Fibroblast of lung (primary cell): ENCODE results near the gene ASB17. TPM values are rescaled to one million over a fixed set of nuclear protein-coding genes. Genes with fewer than 3 reads are reported as not detected.
"Not testable (repeated sequence)": the region's sequence is repeated elsewhere in the genome, so short reads cannot be mapped to it uniquely, and the experiment has no call there.

Source experiments
- DNase-seq, 2 donors: peaks; one replicate each; pipeline versions ENCODE4 v3.0.0 to v3.0.0-alpha.2; 2010; ENCODE audit warnings: low read depth in 2 of 2
- H2AFZ ChIP-seq: 2 replicates; pipeline ENCODE4 v1.5.1; 2012; ENCODE audit warnings: low read length, control low read depth, inconsistent platforms
- H3K27ac ChIP-seq: 2 replicates; pipeline ENCODE4 v1.5.1; 2011; ENCODE audit warnings: low read length, control low read depth; ENCODE audit not compliant: insufficient read depth
- H3K27me3 ChIP-seq: 2 replicates; pipeline ENCODE4 v1.5.1; 2011; ENCODE audit warnings: mild to moderate bottlenecking, low read length; ENCODE audit not compliant: control insufficient read depth, insufficient read depth
- H3K36me3 ChIP-seq: 2 replicates; pipeline ENCODE4 v1.5.1; 2011; ENCODE audit warnings: low read length; ENCODE audit not compliant: control insufficient read depth, insufficient read depth
- H3K4me1 ChIP-seq: 2 replicates; pipeline ENCODE4 v1.5.1; 2011; ENCODE audit warnings: low read length; ENCODE audit not compliant: control insufficient read depth, insufficient read depth; ENCODE audit errors: extremely low read depth
- H3K4me2 ChIP-seq: 2 replicates; pipeline ENCODE4 v1.5.1; 2011; ENCODE audit warnings: low read length, control low read depth; ENCODE audit not compliant: insufficient read depth; ENCODE audit errors: extremely low read depth
- H3K4me3 ChIP-seq, 4 experiments: fragments of 200-600 bp in 1 of 4; sonication (generic) in 1 of 4; replicated peaks in 1 of 4; 2 replicates each; pipeline ENCODE4 v1.5.1; 2011 to 2016; ENCODE audit warnings: low read length in 4 of 4, low read depth in 3 of 4, mild to moderate bottlenecking in 3 of 4, control low read depth in 2 of 4, inconsistent platforms in 1 of 4, mixed read lengths in 1 of 4; ENCODE audit not compliant: insufficient read depth in 1 of 4; ENCODE audit errors: control extremely low read depth in 1 of 4
- H3K79me2 ChIP-seq: 2 replicates; pipeline ENCODE4 v1.5.1; 2012; ENCODE audit warnings: mild to moderate bottlenecking, low read length, inconsistent platforms; ENCODE audit not compliant: control insufficient read depth, insufficient read depth
- H3K9ac ChIP-seq: 2 replicates; pipeline ENCODE4 v1.5.1; 2011; ENCODE audit warnings: mild to moderate bottlenecking, low read length, control low read depth; ENCODE audit not compliant: insufficient read depth
- H3K9me3 ChIP-seq: 2 replicates; pipeline ENCODE4 v1.5.1; 2012; ENCODE audit warnings: low read depth, low read length; ENCODE audit not compliant: control insufficient read depth, insufficient read depth
- H4K20me1 ChIP-seq: 2 replicates; pipeline ENCODE4 v1.5.1; 2011; ENCODE audit warnings: low read length; ENCODE audit not compliant: control insufficient read depth, insufficient read depth; ENCODE audit errors: extremely low read depth
- CTCF ChIP-seq, 2 donors: IDR thresholded peaks in 1 of 2; conservative IDR thresholded peaks in 1 of 2; 1 replicate in 1 of 2; 2 replicates in 1 of 2; pipeline ENCODE4 v1.5.1; 2011 to 2012; ENCODE audit warnings: low read length in 2 of 2, control low read depth in 1 of 2, inconsistent platforms in 1 of 2, low read depth in 1 of 2, mild to moderate bottlenecking in 1 of 2
- EZH2 ChIP-seq: IDR thresholded peaks from 2 replicates; pipeline ENCODE4 v1.5.1; 2012; ENCODE audit warnings: low read length, control low read depth, mild to moderate bottlenecking; ENCODE audit errors: missing control alignments
- polyA plus RNA-seq, 2 donors: library from polyadenylated mRNA; depleted of rRNA in 1 of 2; stranded (reverse) in 1 of 2; unstranded in 1 of 2; fragments of >200 nt; gene quantifications; 2 replicates each; pipeline ENCODE4 v1.2.1, GENCODE V29; 2011 to 2012; ENCODE audit warnings: missing spikeins in 1 of 2
- total RNA-seq: library from RNA; depleted of rRNA; stranded (reverse); fragments of >200 nt; gene quantifications from 2 replicates; pipeline ENCODE4 v1.2.1, GENCODE V29; 2014

The ASB17 gene
- total and polyA plus RNA-seq, 2 donors (not counting 1 experiment from before 2014, with no cell fraction given), result not detected

- Histone ChIP-seq H2AFZ (no peak overlapping the region), H3K27me3 (no peaks in the 10 kb centered on the region), H3K4me1 (no peaks in the 10 kb centered on the region), H3K4me3 (no peak overlapping the region), H3K9me3 (no peaks in the 10 kb centered on the region), H3K9ac (no peak overlapping the region), H3K36me3 (no peaks in the 10 kb centered on the region), H3K27ac (no peak overlapping the region), H4K20me1 (no peaks in the 10 kb centered on the region), H3K4me2 (no peak overlapping the region), H3K79me2 (no peaks in the 10 kb centered on the region)
- no peak for DNase-seq
- TF ChIP-seq EZH2 (no peak), CTCF (conservative IDR thresholded peaks at IDR 0.05 in 1 of 2, IDR thresholded peaks at IDR 0.05 in 1 of 2; ENCODE audit: low read depth in 1 of 2, low read length in 2 of 2) (no peak)
Observed at GRCh38 chr1:75969550-75969949, 37.3 kb upstream of the ASB17 start.

- no peak overlapping the region for H3K9ac ChIP-seq
- no peaks in the 10 kb centered on the region for H3K27me3 ChIP-seq
- H3K4me3 ChIP-seq, result no peak overlapping the region
- no peaks in the 10 kb centered on the region for H3K9me3 ChIP-seq
- no peak overlapping the region for H2AFZ ChIP-seq
- H4K20me1 ChIP-seq, result no peaks in the 10 kb centered on the region
- no peaks in the 10 kb centered on the region for H3K4me1 ChIP-seq
- TF ChIP-seq CTCF (conservative IDR thresholded peaks at IDR 0.05 in 1 of 2, IDR thresholded peaks at IDR 0.05 in 1 of 2; ENCODE audit: low read depth in 1 of 2, low read length in 2 of 2) (no peak), EZH2 (no peak)
- H3K36me3 ChIP-seq, result no peaks in the 10 kb centered on the region
- H3K27ac ChIP-seq, result no peak overlapping the region
- H3K79me2 ChIP-seq, result no peaks in the 10 kb centered on the region
- no peak overlapping the region for H3K4me2 ChIP-seq
- DNase-seq, result no peak
Observed at GRCh38 chr1:75967719-75968118, 35.5 kb upstream of the ASB17 start.

- DNase-seq, result peak in 1 of 2 donors; percentile 21
- Histone ChIP-seq H2AFZ (no peak overlapping the region), H3K27me3 (no peaks in the 10 kb centered on the region), H3K4me2 (no peak overlapping the region), H3K9me3 (no peaks in the 10 kb centered on the region), H3K4me3 (no peak overlapping the region), H4K20me1 (no peaks in the 10 kb centered on the region), H3K36me3 (no peaks in the 10 kb centered on the region), H3K9ac (no peak overlapping the region), H3K27ac (no peak overlapping the region), H3K4me1 (no peaks in the 10 kb centered on the region), H3K79me2 (no peaks in the 10 kb centered on the region)
- TF ChIP-seq EZH2 (no peak), CTCF (conservative IDR thresholded peaks at IDR 0.05 in 1 of 2, IDR thresholded peaks at IDR 0.05 in 1 of 2; ENCODE audit: low read depth in 1 of 2, low read length in 2 of 2) (peak in 1 of 2 donors; percentile 6)
Observed at GRCh38 chr1:75964760-75965408, 32.7 kb upstream of the ASB17 start.

GRCh38 chr1:75964110-75964759 lies 32.0 kb upstream of the ASB17 start:
- not testable (repeated sequence) for H4K20me1 ChIP-seq, H3K27me3 ChIP-seq, H3K27ac ChIP-seq, H3K9ac ChIP-seq, H2AFZ ChIP-seq, H3K4me1 ChIP-seq, H3K36me3 ChIP-seq, H3K9me3 ChIP-seq, H3K4me3 ChIP-seq, H3K4me2 ChIP-seq, H3K79me2 ChIP-seq
- DNase-seq, result peak; percentile 25 to 59
